Endothelial cell of umbilical vein (primary cell): ENCODE results near the gene SMURF2. TPM values are rescaled to one million over a fixed set of nuclear protein-coding genes. Genes with fewer than 3 reads are reported as not detected.

Experiments used
- BruUV-seq: library from RNA; stranded (reverse); fragments of 400-500 nt; replicated peaks from 2 replicates; lab custom pipeline; 2021; lab: Mats Ljungman, UMichigan
- CTCF ChIA-PET: fragments of 300-600, 350-600 bp; sonication (Branson Sonifier 250); formaldehyde crosslinking; loops from one replicate; lab custom pipeline; 2021; ENCODE audit warnings: antibody characterized with exemption, inconsistent platforms; lab: Charles Lee
- POLR2A ChIA-PET: fragments of 300-600, 350-600 bp; sonication (Branson Sonifier 250); formaldehyde crosslinking; loops from one replicate; lab custom pipeline; 2021; ENCODE audit warnings: antibody characterized with exemption, inconsistent platforms; lab: Charles Lee
- DNase-seq: peaks from one replicate; pipeline ENCODE4 v3.0.0-alpha.2; 2011; ENCODE audit warnings: low read depth, low spot score
- FAIRE-seq: peaks from 2 replicates; lab custom pipeline; 2011; peaks lifted over from hg19 to GRCh38; lab: Jason Lieb, UNC
- H2AFZ ChIP-seq: 2 replicates; pipeline ENCODE4 v1.6.0; 2012; ENCODE audit warnings: low read depth, low read length, control low read depth, inconsistent platforms
- H3K27ac ChIP-seq: 2 replicates; pipeline ENCODE4 v1.5.1; 2011; ENCODE audit warnings: low read depth, mild to moderate bottlenecking, control low read depth, low read length, moderate library complexity; ENCODE audit not compliant: insufficient read depth
- H3K27me3 ChIP-seq, 2 experiments: 2 replicates each; pipeline versions ENCODE4 v1.6.0 to v1.6.1; 2011; ENCODE audit warnings: low read length in 2 of 2, mixed read lengths in 1 of 2; ENCODE audit not compliant: control insufficient read depth in 2 of 2, insufficient read depth in 2 of 2
- H3K36me3 ChIP-seq, 2 experiments: 2 replicates in 1 of 2; 3 replicates in 1 of 2; pipeline ENCODE4 v1.5.1; 2011; ENCODE audit warnings: low read length in 2 of 2, mild to moderate bottlenecking in 1 of 2, moderate library complexity in 1 of 2; ENCODE audit not compliant: control insufficient read depth in 2 of 2, insufficient read depth in 2 of 2; ENCODE audit errors: extremely low read depth in 1 of 2
- H3K4me1 ChIP-seq: 3 replicates; pipeline ENCODE4 v1.5.1; 2011; ENCODE audit warnings: mild to moderate bottlenecking, low read length; ENCODE audit not compliant: control insufficient read depth, insufficient read depth; ENCODE audit errors: extremely low read depth
- H3K4me2 ChIP-seq: 2 replicates; pipeline ENCODE4 v1.6.1; 2011; ENCODE audit warnings: low read length, control low read depth, mixed read lengths; ENCODE audit not compliant: insufficient read depth
- H3K4me3 ChIP-seq, 3 experiments: fragments of 200-600 bp in 1 of 3; sonication (generic), shearing (Covaris generic) in 1 of 3; replicated peaks in 1 of 3; 2 replicates each; pipeline ENCODE4 v1.5.1; 2011 to 2016; ENCODE audit warnings: control low read depth in 3 of 3, low read length in 3 of 3, mild to moderate bottlenecking in 2 of 3, inconsistent platforms in 1 of 3, low read depth in 1 of 3, moderate library complexity in 1 of 3; ENCODE audit not compliant: insufficient read depth in 1 of 3
- H3K79me2 ChIP-seq: 2 replicates; pipeline ENCODE4 v1.6.0; 2012; ENCODE audit warnings: low read length, inconsistent platforms; ENCODE audit not compliant: control insufficient read depth, insufficient read depth
- H3K9ac ChIP-seq: replicated peaks from 2 replicates; pipeline ENCODE3; 2011; ENCODE audit warnings: low read length, control low read depth; ENCODE audit not compliant: insufficient read depth; ENCODE audit errors: extremely low read depth
- H3K9me1 ChIP-seq: replicated peaks from 3 replicates; pipeline ENCODE4 v1.6.0; 2011; ENCODE audit warnings: mild to moderate bottlenecking, low read length; ENCODE audit not compliant: control insufficient read depth, insufficient read depth; ENCODE audit errors: extremely low read depth
- H3K9me3 ChIP-seq: replicated peaks from 2 replicates; pipeline ENCODE4 v1.5.1; 2012; ENCODE audit warnings: low read length, inconsistent platforms; ENCODE audit not compliant: control insufficient read depth, insufficient read depth
- H4K20me1 ChIP-seq: replicated peaks from 2 replicates; pipeline ENCODE3; 2011; ENCODE audit warnings: mild to moderate bottlenecking, low read length; ENCODE audit not compliant: control insufficient read depth, insufficient read depth; ENCODE audit errors: extremely low read depth
- EZH2 ChIP-seq: IDR thresholded peaks from 2 replicates; pipeline ENCODE4 v1.6.1; 2012; ENCODE audit warnings: borderline replicate concordance, low read depth, mild to moderate bottlenecking, moderate library complexity, low read length, inconsistent platforms; ENCODE audit not compliant: severe bottlenecking
- FOS ChIP-seq: IDR thresholded peaks from 2 replicates; pipeline ENCODE4 v1.6.1; 2011; ENCODE audit warnings: mild to moderate bottlenecking, low read length, moderate library complexity, borderline replicate concordance; ENCODE audit not compliant: insufficient read depth
- GATA2 ChIP-seq: IDR thresholded peaks from 2 replicates; pipeline ENCODE4 v1.7.0; 2011; ENCODE audit warnings: low read depth, mild to moderate bottlenecking, moderate library complexity, mixed read lengths, low read length; ENCODE audit not compliant: insufficient read length, insufficient read depth
- JUN ChIP-seq: IDR thresholded peaks from 2 replicates; pipeline ENCODE4 v1.6.1; 2011; ENCODE audit warnings: borderline replicate concordance, low read depth; ENCODE audit not compliant: insufficient read length, insufficient read depth
- MYC ChIP-seq: IDR thresholded peaks from one replicate; pipeline ENCODE4 v1.6.1; 2011; ENCODE audit warnings: mild to moderate bottlenecking, low read depth, low read length
- POLR2A ChIP-seq: IDR thresholded peaks from 2 replicates; pipeline ENCODE4 v1.6.1; 2012; ENCODE audit warnings: low read depth, mild to moderate bottlenecking, control low read depth, low read length
- POLR2AphosphoS5 ChIP-seq: IDR thresholded peaks from 2 replicates; pipeline ENCODE4 v1.6.1; 2012; ENCODE audit warnings: low read depth, mild to moderate bottlenecking, control low read depth, low read length, moderate library complexity; ENCODE audit not compliant: insufficient read depth
- dilution Hi-C: fragments of 300-500 bp; cut with MboI; formaldehyde crosslinking; loops from one replicate; pipeline ENCODE4 v1.15.0; 2019; ENCODE audit warnings: low sequenced_read_pairs; ENCODE audit not compliant: extremely low pct_ligation_motif_present
- intact Hi-C: fragments of 100-400 bp; cut with micrococcal nuclease; formaldehyde crosslinking; loops from one replicate; pipeline ENCODE4 v1.10.0; 2022
- polyA plus RNA-seq, 4 experiments: library from polyadenylated mRNA; depleted of rRNA in 3 of 4; stranded (reverse) in 3 of 4; unstranded in 1 of 4; fragments of >200 nt; gene quantifications; 2 replicates each; pipeline versions ENCODE4 v1.2.1 to v1.2.3, GENCODE V29; 2011 to 2012; ENCODE audit warnings: missing spikeins in 1 of 4
- total RNA-seq: library from RNA; stranded (reverse); gene quantifications from 2 replicates; pipeline ENCODE4 v1.2.3, GENCODE V29; 2021
- TF ChIP-seq, protein P1 (sequence below): IDR thresholded peaks from 2 replicates; pipeline ENCODE4 v1.6.1; 2011; ENCODE audit not compliant: insufficient read depth, insufficient read length
- TF ChIP-seq, protein P2 (sequence below), 2 donors: IDR thresholded peaks; 1 replicate in 1 of 2; 2 replicates in 1 of 2; pipeline ENCODE4 v1.5.1; 2011; ENCODE audit warnings: low read length in 2 of 2, mild to moderate bottlenecking in 2 of 2, moderate library complexity in 2 of 2, control low read depth in 1 of 2, inconsistent platforms in 1 of 2, low read depth in 1 of 2; ENCODE audit not compliant: insufficient read depth in 1 of 2; ENCODE audit errors: extremely low read depth in 1 of 2

SMURF2 gene
- total and polyA plus RNA-seq, 2 donors (not counting 3 experiments of a cell fraction or from before 2014, with no cell fraction given) = 32.9 to 105 TPM

GRCh38 chr17:64509179-64509578 is 152.9 kb downstream of the SMURF2 start:
- no peaks in the 10 kb centered on the region for H3K9me1 ChIP-seq
- TF ChIP-seq JUN (no peak), GATA2 (no peak), POLR2AphosphoS5 (no peak), MYC (no peak), EZH2 (no peak), FOS (no peak), POLR2A (no peak)
- TF ChIP-seq, protein P1, sequence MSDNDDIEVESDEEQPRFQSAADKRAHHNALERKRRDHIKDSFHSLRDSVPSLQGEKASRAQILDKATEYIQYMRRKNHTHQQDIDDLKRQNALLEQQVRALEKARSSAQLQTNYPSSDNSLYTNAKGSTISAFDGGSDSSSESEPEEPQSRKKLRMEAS = no peak
- TF ChIP-seq, protein P2, sequence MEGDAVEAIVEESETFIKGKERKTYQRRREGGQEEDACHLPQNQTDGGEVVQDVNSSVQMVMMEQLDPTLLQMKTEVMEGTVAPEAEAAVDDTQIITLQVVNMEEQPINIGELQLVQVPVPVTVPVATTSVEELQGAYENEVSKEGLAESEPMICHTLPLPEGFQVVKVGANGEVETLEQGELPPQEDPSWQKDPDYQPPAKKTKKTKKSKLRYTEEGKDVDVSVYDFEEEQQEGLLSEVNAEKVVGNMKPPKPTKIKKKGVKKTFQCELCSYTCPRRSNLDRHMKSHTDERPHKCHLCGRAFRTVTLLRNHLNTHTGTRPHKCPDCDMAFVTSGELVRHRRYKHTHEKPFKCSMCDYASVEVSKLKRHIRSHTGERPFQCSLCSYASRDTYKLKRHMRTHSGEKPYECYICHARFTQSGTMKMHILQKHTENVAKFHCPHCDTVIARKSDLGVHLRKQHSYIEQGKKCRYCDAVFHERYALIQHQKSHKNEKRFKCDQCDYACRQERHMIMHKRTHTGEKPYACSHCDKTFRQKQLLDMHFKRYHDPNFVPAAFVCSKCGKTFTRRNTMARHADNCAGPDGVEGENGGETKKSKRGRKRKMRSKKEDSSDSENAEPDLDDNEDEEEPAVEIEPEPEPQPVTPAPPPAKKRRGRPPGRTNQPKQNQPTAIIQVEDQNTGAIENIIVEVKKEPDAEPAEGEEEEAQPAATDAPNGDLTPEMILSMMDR (IDR thresholded peaks at IDR 0.05; ENCODE audit: extremely low read depth in 1 of 2, insufficient read depth in 1 of 2, low read depth in 1 of 2, low read length in 2 of 2) = no peak
- H3K36me3 ChIP-seq = peaks cover 5 to 15% of the 10 kb centered on the region in 2 experiments
- no peak overlapping the region for H2AFZ ChIP-seq
- H3K4me2 ChIP-seq = no peak overlapping the region
- ChIA-PET CTCF (no interaction called here), POLR2A (no interaction called here)
- peaks cover 8% of the 10 kb centered on the region for H4K20me1 ChIP-seq
- H3K27me3 ChIP-seq = no peaks in the 10 kb centered on the region
- intact Hi-C loops = loop anchor here (5.0 to 10.0 kb wide), 2 partner anchors 138 to 236 kb away; no protein-coding TSS in a partner anchor
- dilution Hi-C loops = no loop called here
- no peak overlapping the region for H3K4me3 ChIP-seq
- FAIRE-seq = no peak
- no peak overlapping the region for H3K9ac ChIP-seq
- BruUV-seq = no TSS peak
- H3K79me2 ChIP-seq = peaks cover 50% of the 10 kb centered on the region
- no peak for DNase-seq
- H3K9me3 ChIP-seq = no peaks in the 10 kb centered on the region
- no peak overlapping the region for H3K27ac ChIP-seq
- H3K4me1 ChIP-seq = peaks cover 13% of the 10 kb centered on the region
